NCI-H2081 treated with DMSO at 0.1 percent for 48 hours (cell line): ENCODE results near the gene WBP1L.
"Not testable (repeated sequence)": the region's sequence is repeated elsewhere in the genome, so short reads cannot be mapped to it uniquely, and the experiment has no call there.

Experiments
- DNase-seq: peaks from one replicate; lab custom pipeline; 2025; lab: John Stamatoyannopoulos, UW

Gene WBP1L

DNA sequence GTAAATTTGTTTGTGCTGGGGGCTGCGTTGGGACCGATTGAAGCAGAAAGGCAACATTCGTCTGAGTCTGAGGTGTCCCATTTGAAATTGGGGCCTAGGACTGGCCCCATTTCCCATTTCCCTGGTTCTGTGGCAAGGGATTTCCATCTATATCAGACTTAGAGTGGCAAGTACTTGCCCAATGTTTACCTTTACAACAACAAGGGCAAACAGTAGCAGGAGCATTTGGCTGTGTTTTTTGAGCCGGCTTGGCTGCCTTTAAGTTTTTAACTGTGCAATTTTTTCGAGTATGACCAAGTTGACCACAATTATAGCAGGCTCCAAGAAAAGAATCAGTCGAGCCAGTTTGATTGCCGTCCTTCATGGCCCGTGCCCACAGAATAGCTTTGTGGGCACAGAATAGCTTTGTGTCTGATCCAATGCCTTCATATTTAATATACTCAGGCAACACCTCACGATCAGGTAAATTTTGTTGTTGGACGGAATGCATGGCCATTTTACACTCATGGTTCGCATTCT lies 98.1 kb downstream of the WBP1L start:
- no peak for DNase-seq

DNA sequence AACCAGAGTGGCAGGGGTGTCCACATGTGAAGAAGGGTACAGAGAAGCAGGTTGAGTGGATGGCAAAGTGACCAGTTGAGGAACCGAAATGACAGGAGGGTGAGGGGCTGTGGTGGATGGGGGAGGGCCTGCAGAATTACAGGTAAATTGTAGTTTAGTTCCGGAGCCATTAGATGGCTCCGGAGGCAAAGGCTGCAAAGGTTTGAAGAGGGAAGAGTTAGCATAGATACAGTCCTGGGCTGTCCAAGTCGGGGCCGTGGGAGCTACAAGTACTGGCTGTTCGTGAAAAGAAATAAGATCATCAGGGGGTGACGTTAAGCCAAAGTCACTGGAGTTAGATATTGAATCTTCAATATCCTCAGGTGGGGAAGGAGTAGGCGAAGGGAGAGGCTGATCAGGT lies 99.4 kb downstream of the WBP1L start:
- not testable (repeated sequence) for DNase-seq

DNA sequence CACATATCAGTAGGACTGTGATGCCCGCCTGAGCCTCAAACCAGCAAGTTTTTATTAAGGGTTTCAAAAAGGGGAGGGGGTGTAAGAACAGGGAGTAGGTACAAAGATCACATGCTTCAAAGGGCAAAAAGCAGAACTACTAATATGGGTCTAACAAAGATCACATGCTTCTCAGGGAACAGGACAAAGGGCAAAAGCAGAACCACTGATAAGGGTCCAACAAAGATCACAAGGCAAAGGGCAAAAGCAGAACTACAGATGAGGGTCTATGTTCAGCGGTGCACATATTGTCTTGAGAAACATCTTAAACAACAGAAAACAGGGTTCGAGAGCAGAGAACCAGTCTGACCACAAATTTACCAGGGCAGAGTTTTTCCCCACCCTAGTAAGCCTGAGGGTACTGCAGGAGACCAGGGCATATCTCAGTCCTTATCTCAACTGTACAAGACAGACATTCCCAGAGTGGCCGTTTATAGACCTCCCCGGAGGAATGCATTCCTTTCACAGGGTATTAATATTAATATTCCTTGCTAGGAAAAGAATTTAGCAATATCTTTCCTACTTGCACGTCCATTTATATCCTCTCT lies 100.5 kb downstream of the WBP1L start:
- DNase-seq, result not testable (repeated sequence)

DNA sequence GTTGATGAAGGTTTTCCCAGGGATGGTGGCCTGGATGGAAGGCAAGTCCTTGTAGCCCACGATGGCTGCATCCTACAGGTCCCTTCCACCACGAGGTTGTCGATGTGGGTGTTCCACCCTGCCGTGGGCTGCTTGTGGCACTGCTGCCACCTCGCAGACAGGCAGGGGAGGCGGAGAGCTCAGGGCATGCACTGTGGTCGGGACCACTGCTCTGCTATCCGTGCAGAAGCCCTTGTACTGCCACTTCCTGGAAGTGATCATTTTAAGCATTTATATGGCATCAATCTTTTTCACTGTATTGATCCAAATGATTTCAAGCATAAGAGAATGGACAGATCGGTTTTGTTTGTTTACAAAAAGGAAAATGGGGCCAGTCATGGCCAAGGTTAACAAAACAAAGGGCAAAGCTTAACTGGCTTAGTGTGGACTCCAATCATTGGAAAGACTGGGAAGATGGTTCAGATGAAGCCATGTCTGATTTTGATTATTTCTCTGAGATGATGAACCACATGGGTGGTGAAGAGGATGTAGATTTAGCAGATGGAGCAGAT lies 101.7 kb downstream of the WBP1L start:
- DNase-seq, result no peak

DNA sequence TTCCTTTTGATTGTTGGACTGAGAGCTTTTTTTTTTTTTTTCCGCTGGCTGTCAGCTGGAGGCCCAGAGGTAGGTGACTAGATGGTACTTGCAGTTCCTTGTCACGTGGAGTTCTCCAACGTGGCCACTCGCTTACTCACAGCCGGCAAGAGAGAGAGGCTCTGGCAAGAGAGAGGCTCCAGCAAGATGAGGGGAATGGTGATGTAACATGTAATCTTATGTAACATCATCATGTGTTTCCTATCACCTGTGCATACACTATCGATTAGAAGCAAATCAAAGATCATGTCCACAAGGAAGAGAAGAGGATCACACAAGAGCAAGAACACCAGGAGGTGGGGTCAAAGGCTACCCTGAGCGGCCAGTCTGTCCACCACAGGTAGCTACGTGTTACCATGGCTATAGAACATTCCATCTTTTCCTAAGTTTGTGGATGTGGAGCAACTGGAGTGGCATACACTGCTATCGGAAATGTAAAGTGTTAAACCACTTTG lies 106.3 kb downstream of the WBP1L start:
- DNase-seq, result no peak

DNA sequence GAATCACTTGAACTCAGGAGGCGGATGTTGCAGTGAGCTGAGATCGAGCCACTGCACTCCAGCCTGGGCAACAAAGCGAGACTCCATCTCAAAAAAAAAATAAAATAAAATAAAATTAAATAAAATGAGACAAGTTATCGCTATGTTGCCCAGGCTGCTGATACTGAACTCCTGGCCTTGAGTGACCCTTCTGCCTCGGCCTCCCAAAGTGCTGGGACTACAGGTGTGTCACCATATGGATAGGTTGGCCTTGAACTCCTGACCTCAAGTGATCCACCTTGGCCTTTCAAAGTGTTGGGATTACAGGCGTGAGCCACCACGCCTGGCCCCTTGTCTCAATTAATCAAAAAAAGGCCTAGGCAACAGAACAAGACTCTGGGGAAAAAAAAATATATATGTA lies 109.5 kb downstream of the WBP1L start:
- not testable (repeated sequence) for DNase-seq

DNA sequence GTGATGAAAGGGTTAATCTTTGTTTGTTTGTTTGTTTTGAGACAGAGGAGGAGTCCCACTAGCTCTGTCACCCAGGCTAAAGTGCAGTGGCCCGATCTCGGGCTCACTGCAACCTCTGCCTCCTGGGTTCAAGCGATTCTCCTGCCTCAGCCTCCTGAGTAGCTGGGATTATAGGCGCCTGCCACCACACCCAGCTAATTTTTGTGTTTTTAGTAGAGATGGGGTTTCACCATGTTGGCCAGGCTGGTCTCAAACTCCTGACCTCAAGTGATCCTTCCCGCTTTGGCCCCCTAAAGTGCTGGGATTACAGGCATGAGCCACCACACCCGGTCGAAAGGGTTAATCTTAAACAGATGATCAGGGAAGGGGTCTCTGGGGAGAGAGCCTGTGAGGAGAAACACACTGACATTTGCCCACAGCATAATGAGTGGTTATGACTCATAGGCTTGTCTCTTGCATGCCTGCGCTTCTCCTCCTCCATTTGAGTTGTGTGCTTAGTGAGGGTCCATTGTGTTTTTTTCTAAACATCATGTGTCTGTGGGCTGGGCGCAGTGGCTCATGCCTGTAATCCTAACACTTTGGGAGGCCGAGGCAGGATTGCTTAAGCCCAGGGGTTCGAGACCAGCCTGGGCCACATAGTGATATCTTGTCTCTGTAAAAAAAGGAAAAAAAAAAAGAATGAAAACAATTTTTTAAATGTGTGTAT lies 112.1 kb downstream of the WBP1L start:
- not testable (repeated sequence) for DNase-seq

DNA sequence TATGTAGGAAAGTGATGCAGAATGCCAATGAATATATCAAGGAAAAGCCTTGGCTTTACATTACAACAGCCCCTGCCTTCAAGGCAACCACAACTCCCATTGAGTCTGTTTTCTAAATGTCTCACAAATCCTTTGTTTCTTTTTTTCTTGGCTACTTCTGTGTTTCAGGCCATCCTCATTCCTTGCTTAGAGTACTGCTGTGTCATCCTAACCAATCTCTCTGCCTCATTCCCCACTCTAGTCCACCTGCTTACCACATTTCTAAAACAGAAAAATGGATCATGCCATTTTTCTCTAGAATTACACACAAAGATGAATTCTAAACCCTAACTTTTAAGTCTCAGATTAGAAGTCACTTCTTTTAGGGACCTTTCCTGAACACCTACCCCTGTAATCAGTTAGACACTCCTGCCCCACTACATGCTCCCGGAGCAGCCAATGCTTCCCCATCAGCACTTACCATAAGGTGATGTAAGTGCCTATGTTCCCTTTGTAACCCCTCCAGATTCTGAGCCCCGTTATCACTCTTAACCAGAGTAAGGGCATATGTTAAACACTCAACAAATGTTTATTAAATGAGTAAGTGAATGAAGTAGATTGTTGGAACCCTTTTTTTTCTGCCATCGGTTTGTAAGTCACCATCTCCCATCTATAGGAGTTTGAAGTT lies 113.1 kb downstream of the WBP1L start:
- no peak for DNase-seq

DNA sequence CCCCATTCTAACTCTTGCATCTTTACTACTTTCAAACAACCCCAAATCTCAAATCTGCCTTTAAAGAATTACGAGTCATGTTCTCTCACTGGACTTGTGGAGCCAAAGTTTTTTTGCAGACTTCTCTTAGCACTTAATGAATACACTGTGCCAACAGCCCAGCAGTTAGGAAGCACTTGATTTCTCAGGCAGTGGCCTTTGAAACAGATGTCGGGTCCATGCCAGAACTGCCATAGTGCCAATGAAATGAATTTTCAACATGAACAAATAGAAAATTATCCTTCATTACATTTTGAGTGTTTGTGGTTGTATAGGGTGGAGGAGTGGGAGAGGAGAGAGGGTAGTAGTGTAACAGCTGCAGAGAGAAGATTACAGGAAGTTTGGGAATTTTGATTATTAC lies 116.2 kb downstream of the WBP1L start:
- DNase-seq, result peak; percentile 8

DNA sequence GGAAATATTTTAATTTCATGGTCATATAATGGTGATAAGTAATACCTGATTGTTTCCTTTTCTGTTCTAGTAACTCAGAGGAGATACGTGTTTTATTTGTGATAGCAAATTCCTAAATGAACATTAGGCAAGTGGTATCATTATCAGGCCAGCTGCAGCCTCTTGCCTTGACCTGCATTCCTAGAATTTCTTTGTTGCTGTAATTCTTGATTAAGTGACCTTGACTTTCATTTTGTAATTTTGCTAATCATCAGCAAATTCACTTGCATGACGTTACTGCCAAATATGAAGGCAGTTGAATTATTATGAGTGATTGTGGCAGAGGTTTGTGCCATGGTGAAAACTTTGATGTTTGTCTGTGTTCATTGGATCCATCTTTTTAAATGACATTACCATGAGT lies 119.9 kb downstream of the WBP1L start:
- DNase-seq, result no peak

DNA sequence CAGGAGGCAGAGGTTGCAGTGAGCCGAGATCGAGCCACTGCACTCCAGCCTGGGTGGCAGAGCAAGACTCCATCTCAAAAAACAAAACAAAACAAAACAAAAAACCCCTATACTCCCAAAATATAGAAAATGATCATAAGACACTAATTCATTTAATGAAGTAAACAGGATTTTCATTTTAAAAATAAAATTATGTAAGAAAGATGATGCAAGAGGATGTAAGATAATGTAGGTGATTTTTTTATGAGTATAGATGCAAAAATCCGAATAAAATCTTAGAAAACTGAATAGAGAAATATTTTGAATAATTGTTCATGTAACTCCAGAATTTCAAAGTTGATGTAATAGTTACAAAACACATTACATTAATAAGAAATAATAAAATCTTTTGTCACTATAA lies 121.9 kb downstream of the WBP1L start:
- no peak for DNase-seq
